SK-N-MC (cell line): ENCODE data around the gene RAB30.

Experiments
- EZH2 ChIP-seq: fragments of 200-600 bp; sonication (generic); IDR thresholded peaks from one replicate; pipeline ENCODE4 v1.6.1; 2017; ENCODE audit warnings: antibody characterized with exemption
- FOXP2 ChIP-seq: optimal IDR thresholded peaks from 2 replicates; pipeline ENCODE3; 2011; ENCODE audit warnings: mild to moderate bottlenecking, moderate library complexity; ENCODE audit not compliant: insufficient read depth; ENCODE audit errors: extremely low read length, control extremely low read depth
- POLR2AphosphoS5 ChIP-seq: IDR thresholded peaks from 2 replicates; pipeline ENCODE4 v1.6.1; 2012; ENCODE audit warnings: mild to moderate bottlenecking, low read depth, low read length, borderline replicate concordance

DNA sequence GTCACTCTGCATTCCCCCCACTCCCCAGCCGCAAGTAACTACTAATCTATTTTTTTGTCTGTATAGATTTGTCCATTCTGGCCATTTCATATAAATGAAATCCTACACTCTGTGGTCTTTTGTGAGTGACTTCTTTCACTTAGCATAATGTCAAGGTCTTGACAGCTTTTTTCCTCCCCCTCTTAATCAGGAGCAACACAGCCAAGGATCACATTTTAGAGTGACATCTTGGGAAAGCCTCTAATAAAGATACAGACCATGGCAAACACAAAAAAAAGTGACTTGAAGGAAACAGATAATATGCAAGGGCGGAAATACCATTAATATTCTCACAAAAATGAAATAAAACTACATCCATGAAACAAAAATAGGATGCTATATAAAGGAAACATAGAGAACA is 43.9 kb downstream of the RAB30 start:
- TF ChIP-seq POLR2AphosphoS5 (no peak), EZH2 (no peak), FOXP2 (no peak)
